ENCODE measurements around the gene AANAT.
"Not testable (repeated sequence)": the region's sequence is repeated elsewhere in the genome, so short reads cannot be mapped to it uniquely, and the experiment has no call there.

AANAT gene

GRCh38 chr17:76508472-76509063 lies 41.2 kb downstream of the AANAT start:
- not testable (repeated sequence) for DNase-seq

DNA sequence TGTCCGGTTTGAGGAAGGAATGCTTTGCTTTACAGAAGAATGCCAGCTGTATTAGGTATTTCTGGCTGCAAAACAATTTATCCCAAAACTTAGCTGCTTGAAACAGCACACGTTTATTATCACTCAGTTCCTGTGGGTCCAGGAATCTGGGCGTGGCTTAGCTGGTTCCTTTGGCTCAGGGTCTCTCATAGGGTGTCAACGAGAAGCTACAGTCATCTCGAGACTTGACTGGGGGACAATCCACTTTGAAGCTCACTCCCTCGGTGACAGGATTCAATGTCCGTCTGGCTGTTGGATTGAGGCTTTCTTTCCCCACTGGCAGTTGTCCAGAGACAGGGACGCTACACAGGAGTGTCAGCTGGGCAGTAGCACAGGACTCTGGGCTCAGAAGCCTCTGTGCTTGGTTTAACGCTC lies 43.4 kb downstream of the AANAT start:
- DNase-seq = no peak

DNA sequence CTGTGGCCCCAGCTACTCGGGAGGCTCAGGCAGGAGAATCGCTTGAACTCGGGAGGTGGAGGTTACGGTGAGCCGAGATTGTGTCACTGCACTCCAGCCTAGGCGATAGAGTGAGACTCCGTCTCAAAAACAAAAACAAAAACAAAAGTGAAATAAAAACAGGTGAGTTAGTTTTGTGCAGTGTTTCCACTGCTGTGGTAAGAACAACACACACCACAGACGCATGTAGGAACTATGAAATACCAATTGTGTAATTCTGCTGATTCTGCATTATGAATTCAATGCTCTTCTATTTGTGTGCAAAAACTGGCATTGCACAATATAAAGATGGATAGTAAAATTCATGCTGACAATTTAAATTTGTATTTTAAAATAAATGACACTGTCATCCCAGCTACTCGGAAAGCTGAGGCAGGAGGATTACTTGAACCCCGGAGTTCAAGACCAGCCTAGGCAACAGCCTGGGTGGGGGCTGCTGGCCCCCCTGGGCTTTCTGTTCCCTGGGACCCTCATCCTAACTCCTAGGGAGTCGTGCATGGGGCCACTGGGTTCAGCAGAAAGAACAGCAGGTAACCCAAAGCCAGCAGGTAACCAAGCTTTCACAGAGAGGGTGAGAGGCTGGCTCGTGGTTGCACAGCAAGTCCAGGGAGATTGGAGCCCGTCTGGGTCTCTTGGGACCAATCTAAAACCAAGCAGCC lies 44.4 kb downstream of the AANAT start:
- DNase-seq = no peak

- DNase-seq = no peak
Observed at GRCh38 chr17:76512366-76513305, 45.2 kb downstream of the AANAT start.

DNA sequence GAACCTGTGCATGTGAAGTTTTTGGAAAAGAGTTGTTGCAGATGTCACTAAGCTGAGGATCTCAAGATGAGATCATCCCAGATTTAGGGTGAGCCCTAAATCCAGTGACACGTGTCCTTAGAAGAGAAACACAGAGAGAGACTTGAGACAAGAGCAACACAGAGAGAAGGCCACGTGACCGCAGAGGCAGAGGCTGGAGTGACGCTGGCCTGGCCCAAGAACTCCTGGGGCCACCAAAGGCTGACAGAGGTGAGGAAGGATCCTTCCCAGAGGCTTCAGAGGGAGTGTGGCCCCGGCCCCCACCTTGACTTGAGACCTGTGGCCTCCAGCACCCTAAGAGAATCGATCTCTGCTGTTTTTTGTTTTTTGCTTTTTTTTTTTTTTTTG lies 45.9 kb downstream of the AANAT start:
- no peak for DNase-seq

GRCh38 chr17:76514355-76514754 lies 47.0 kb downstream of the AANAT start:
- not testable (repeated sequence) for DNase-seq

DNA sequence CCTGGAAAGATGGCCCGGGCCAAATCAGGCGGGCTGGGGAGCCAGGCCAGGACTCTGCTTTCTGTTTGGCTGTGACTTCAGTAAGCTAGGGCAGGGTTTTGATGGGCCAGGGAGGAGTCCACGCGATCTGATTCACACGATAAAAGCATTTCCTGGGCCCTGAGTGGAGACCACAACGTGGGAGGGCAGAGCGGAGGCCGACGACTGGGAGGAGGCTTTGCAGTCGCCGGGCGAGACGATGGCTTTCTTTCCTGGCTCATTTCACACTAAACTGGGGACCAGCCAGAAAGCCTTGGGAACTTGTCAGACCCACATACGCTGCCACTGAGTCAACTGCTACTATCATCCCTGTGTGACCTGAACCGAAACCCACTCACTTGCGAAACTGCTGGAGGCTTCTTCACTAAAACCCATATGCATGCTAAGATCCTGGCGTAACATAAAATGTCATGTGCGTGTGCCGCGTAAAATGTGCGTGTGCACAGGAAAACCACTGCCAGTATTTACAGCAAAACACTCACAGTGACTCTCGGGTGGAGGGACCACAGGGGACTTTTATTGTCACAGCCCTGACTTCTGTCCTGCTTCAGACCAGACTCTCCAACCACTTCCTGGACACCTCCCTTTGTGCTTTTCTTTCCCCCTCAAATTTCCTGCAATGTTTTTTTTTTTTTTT lies 48.0 kb downstream of the AANAT start:
- DNase-seq = no peak

DNA sequence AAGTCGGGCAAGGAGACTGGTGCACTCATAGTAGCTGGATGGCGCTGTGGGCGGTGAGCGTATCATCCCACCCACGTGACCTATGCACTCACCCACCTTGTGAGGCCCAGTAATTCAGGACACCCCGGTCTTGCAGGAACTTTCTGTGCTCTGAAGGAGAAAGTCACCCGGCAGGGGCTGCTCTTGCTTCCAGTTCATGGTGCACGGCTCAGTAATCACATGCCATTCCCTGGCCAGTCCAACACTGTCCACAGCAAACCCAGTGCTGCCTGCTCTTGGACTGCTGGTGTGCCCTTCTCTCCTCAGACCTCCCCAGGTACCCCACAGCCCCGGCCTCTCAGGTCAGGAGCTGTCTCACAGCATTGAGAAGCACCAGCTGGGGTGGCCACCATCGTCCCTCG lies 50.2 kb downstream of the AANAT start:
- no peak for DNase-seq

DNA sequence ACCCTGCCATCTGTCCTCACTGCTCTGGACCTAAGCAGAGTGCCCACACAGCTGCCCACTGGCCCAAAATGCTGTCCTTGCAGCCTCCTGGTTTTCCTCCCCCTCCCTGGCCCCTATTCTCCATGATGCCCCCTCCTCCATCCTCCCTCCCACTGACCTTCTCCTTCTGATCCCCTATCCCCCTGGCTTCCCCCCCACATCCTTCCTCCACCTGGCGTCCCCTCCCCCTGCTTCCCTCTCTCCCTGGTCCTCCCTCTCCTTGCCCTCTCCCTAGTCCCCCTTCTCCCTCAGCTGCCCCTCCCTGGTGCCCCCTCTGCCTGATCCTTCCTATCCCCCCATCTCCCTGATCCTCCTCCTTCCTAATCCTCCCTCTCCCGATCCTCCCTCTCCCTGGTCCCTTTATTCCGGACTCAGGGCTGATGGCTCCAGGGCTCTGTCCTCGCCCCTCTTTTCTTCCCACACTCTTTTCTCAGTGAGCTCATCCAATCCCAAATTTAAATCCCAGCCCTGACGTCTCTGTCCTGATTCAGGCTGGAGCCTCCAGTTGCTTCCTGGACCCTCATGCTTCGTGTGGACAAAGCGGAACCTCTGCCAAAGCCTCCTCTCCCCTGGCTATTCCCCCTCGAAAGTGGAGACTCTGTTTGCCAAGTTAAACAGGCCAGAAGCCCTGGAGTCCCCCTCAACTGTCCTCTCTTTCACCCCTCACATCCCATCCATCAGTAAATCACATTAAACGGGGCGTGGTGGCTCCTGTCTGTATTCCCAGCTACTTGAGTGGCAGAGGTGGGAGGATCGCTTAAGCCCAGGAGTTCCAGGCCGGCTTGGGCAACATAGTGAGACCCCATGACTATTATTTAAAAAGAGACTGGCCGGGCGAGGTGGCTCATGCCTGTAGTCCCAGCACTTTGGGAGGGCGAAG lies 51.9 kb downstream of the AANAT start:
- DNase-seq = no peak
